ENCODE data around the gene COMMD10. TPM values are rescaled to one million over a fixed set of nuclear protein-coding genes. Genes with fewer than 3 reads are reported as not detected.

The COMMD10 gene
- total and polyA plus RNA-seq, 9 donors, result 24.9 to 33.1 (median 29.2) TPM

GRCh38 chr5:116299746-116300640, 215.2 kb downstream of the COMMD10 start:
- WGBS (ENCODE audit: insufficient coverage), result no CpG with 5 or more reads among the region's 2 CpGs
- no peaks in the 10 kb centered on the region for H3K4me1 ChIP-seq (ENCODE audit: control insufficient read depth, insufficient read depth, low read length)
- peaks cover 17% of the 10 kb centered on the region for H3K36me3 ChIP-seq (ENCODE audit: control insufficient read depth, insufficient read depth, low read length)

GRCh38 chr5:116301110-116301509, 216.3 kb downstream of the COMMD10 start:
- H3K4me3 ChIP-seq (ENCODE audit: low read length), result no peak overlapping the region
- no peaks in the 10 kb centered on the region for H3K4me1 ChIP-seq (ENCODE audit: control insufficient read depth, insufficient read depth, low read length)
- WGBS (ENCODE audit: insufficient coverage), result 100% methylated on average over 1 of the region's 1 CpG
- H3K36me3 ChIP-seq (ENCODE audit: control insufficient read depth, insufficient read depth, low read length), result peaks cover 24% of the 10 kb centered on the region
- peaks cover 13% of the 10 kb centered on the region for H3K9me3 ChIP-seq (replicated peaks; ENCODE audit: control insufficient read depth, low read depth, low read length)
- DNase-seq, result no peak
- H3K27me3 ChIP-seq (ENCODE audit: control insufficient read depth, insufficient read depth, low read length), result no peaks in the 10 kb centered on the region
- H3K27ac ChIP-seq (ENCODE audit: low read length), result no peak overlapping the region

More at GRCh38 chr5:116299746-116300640, 215.2 kb downstream of the COMMD10 start:
- Histone ChIP-seq H3K27ac (ENCODE audit: low read length) (no peak overlapping the region), H3K9me3 (replicated peaks; ENCODE audit: control insufficient read depth, low read depth, low read length) (peaks cover 9% of the 10 kb centered on the region), H3K27me3 (ENCODE audit: control insufficient read depth, insufficient read depth, low read length) (no peaks in the 10 kb centered on the region), H3K4me3 (ENCODE audit: low read length) (no peak overlapping the region)
- DNase-seq, result no peak

DNA sequence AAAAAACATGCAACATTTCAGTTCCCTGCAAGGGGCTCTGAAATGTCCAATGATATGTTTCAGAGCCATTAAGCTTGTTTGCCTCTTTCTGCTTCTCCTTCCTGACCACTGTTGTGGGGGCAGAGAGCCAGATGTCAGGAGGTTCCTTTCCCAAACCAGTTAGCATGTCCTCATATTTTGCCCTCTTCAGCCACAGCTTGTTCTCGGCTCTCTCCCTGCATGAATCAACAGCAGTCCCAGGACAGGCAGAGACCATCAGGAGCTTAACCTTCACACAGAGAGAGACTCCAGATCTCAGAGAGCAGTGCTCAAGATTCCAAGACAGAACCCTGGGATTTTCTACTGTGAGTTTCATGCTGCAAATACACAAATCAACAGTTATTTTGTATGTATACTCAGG, 218.5 kb downstream of the COMMD10 start:
- Histone ChIP-seq H3K9me3 (replicated peaks; ENCODE audit: control insufficient read depth, low read depth, low read length) (peaks cover 19% of the 10 kb centered on the region), H3K4me1 (ENCODE audit: control insufficient read depth, insufficient read depth, low read length) (no peaks in the 10 kb centered on the region), H3K36me3 (ENCODE audit: control insufficient read depth, insufficient read depth, low read length) (peaks cover 29% of the 10 kb centered on the region), H3K27me3 (ENCODE audit: control insufficient read depth, insufficient read depth, low read length) (no peaks in the 10 kb centered on the region), H3K4me3 (ENCODE audit: low read length) (no peak overlapping the region), H3K27ac (ENCODE audit: low read length) (no peak overlapping the region)
- 42% methylated on average over 1 of the region's 1 CpG for WGBS (ENCODE audit: insufficient coverage)
- no peak for DNase-seq

DNA sequence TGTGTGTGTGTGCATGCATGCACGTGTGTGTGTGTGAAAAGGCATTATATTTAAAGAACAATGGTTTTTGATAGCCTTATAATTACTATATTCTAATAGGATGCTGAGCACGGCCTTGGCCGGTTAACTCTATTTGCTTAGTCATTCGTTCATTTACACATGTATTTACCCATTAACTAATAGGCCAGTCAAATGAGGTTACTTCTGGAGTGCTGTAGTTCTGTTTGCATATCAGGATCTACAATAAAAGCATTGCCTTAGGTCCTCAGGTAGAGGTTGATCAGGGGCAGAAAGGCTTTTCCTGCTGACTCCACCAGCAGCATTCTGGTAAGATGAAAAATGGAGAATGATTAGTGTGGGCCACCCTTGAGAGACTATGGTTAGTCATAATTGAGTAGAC, 219.0 kb downstream of the COMMD10 start:
- Histone ChIP-seq H3K4me3 (ENCODE audit: low read length) (no peak overlapping the region), H3K36me3 (ENCODE audit: control insufficient read depth, insufficient read depth, low read length) (peaks cover 29% of the 10 kb centered on the region), H3K9me3 (replicated peaks; ENCODE audit: control insufficient read depth, low read depth, low read length) (peaks cover 20% of the 10 kb centered on the region), H3K4me1 (ENCODE audit: control insufficient read depth, insufficient read depth, low read length) (no peaks in the 10 kb centered on the region), H3K27me3 (ENCODE audit: control insufficient read depth, insufficient read depth, low read length) (no peaks in the 10 kb centered on the region), H3K27ac (ENCODE audit: low read length) (no peak overlapping the region)
- DNase-seq, result no peak
- WGBS (ENCODE audit: insufficient coverage), result no CpG with 5 or more reads among the region's 4 CpGs

DNA sequence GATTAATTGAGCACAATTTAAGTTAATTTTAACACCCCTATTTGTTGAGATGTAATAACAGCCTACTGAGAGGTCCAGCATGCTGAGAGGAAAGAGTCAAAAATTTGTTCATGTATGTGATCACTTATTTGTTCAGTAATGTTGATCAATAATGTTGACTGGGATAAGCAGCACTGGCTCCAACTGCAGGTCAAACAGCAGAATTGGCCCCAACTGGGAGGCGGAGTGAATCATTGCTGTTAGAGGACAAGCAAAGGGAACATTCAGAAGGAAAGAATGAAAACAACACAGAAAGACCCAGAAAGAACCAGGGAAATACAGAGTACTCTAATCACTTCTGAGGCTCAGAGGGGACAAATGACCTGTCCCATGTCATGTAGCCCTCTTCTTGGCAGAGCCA, 221.1 kb downstream of the COMMD10 start:
- no peak overlapping the region for H3K4me3 ChIP-seq (ENCODE audit: low read length)
- no peaks in the 10 kb centered on the region for H3K27me3 ChIP-seq (ENCODE audit: control insufficient read depth, insufficient read depth, low read length)
- no CpG with 5 or more reads among the region's 1 CpG for WGBS (ENCODE audit: insufficient coverage)
- no peaks in the 10 kb centered on the region for H3K4me1 ChIP-seq (ENCODE audit: control insufficient read depth, insufficient read depth, low read length)
- H3K27ac ChIP-seq (ENCODE audit: low read length), result no peak overlapping the region
- DNase-seq, result no peak
- peaks cover 30% of the 10 kb centered on the region for H3K36me3 ChIP-seq (ENCODE audit: control insufficient read depth, insufficient read depth, low read length)
- H3K9me3 ChIP-seq (replicated peaks; ENCODE audit: control insufficient read depth, low read depth, low read length), result peaks cover 29% of the 10 kb centered on the region

DNA sequence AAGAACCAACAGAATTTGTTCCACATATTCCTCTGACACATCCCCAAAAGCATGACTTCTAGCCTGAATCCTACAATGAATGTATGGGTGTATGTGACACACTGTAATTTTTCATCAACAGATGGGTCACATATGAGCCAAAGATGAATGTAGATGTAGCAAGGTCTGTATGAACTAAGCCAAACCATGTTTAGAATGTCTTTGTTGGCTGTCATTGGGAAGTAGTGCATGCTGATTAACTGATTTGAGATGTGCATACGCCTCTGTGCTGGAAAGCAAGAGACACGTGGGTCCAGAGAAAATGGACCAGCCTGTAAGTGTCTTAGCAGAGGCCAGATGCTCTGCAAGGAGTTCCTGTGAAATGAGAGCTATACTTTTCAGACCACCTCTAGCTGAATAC, 222.0 kb downstream of the COMMD10 start:
- 88% methylated on average over 2 of the region's 2 CpGs for WGBS (ENCODE audit: insufficient coverage)
- no peaks in the 10 kb centered on the region for H3K4me1 ChIP-seq (ENCODE audit: control insufficient read depth, insufficient read depth, low read length)
- no peak overlapping the region for H3K27ac ChIP-seq (ENCODE audit: low read length)
- no peak overlapping the region for H3K4me3 ChIP-seq (ENCODE audit: low read length)
- peaks cover 27% of the 10 kb centered on the region for H3K36me3 ChIP-seq (ENCODE audit: control insufficient read depth, insufficient read depth, low read length)
- H3K9me3 ChIP-seq (replicated peaks; ENCODE audit: control insufficient read depth, low read depth, low read length), result peaks cover 31% of the 10 kb centered on the region
- no peak for DNase-seq
- no peaks in the 10 kb centered on the region for H3K27me3 ChIP-seq (ENCODE audit: control insufficient read depth, insufficient read depth, low read length)

DNA sequence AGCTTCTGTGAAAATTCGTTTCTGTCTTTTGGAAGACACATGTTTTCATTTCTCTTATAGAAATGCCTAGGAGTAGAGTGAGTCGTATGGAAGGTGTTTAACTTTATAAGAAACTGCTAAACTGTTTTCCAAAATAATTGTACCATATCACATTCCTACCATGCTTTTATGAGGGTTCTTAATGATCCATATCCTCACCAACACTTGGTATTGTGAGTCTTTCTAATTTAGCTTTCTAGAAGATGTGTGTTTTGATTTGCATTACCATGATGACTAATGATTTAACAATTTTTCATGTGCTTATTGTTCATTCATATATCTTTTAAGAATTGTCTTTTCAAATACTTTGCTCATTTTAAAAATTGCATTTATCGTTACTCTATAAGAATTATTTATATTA, 223.6 kb downstream of the COMMD10 start:
- Histone ChIP-seq H3K27me3 (ENCODE audit: control insufficient read depth, insufficient read depth, low read length) (no peaks in the 10 kb centered on the region), H3K4me1 (ENCODE audit: control insufficient read depth, insufficient read depth, low read length) (no peaks in the 10 kb centered on the region), H3K27ac (ENCODE audit: low read length) (no peak overlapping the region), H3K9me3 (replicated peaks; ENCODE audit: control insufficient read depth, low read depth, low read length) (peaks cover 31% of the 10 kb centered on the region), H3K36me3 (ENCODE audit: control insufficient read depth, insufficient read depth, low read length) (peaks cover 26% of the 10 kb centered on the region), H3K4me3 (ENCODE audit: low read length) (no peak overlapping the region)
- no CpG with 5 or more reads among the region's 3 CpGs for WGBS (ENCODE audit: insufficient coverage)
- DNase-seq, result peak; percentile 14

DNA sequence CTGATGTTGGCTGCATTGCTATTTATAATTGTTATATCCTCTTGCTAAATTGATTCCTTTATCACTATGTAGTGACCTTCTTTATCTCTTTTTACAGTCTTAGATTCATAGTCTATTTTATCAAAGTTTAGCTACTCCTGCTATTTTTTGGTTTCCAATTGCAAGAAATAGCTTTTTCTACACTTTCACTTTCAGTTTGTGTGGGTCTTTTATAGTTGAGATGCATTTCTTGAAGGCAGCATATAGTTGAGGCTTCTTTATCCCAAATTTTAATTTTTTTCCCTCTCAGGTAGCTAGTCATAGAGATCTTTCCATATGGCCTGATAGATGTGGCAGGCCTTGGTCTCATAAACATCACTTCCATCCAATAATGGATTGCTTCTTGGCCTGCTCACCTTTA, 228.5 kb downstream of the COMMD10 start:
- no peak overlapping the region for H3K4me3 ChIP-seq (ENCODE audit: low read length)
- H3K36me3 ChIP-seq (ENCODE audit: control insufficient read depth, insufficient read depth, low read length), result peaks cover 4% of the 10 kb centered on the region
- no peaks in the 10 kb centered on the region for H3K27me3 ChIP-seq (ENCODE audit: control insufficient read depth, insufficient read depth, low read length)
- no peak overlapping the region for H3K27ac ChIP-seq (ENCODE audit: low read length)
- H3K4me1 ChIP-seq (ENCODE audit: control insufficient read depth, insufficient read depth, low read length), result no peaks in the 10 kb centered on the region
- DNase-seq, result no peak
- peaks cover 17% of the 10 kb centered on the region for H3K9me3 ChIP-seq (replicated peaks; ENCODE audit: control insufficient read depth, low read depth, low read length)

- WGBS (ENCODE audit: insufficient coverage), result no CpG with 5 or more reads among the region's 2 CpGs
- H3K4me1 ChIP-seq (ENCODE audit: control insufficient read depth, insufficient read depth, low read length), result no peaks in the 10 kb centered on the region
- DNase-seq, result no peak
- H3K36me3 ChIP-seq (ENCODE audit: control insufficient read depth, insufficient read depth, low read length), result peaks cover 2% of the 10 kb centered on the region
- no peak overlapping the region for H3K27ac ChIP-seq (ENCODE audit: low read length)
- H3K9me3 ChIP-seq (replicated peaks; ENCODE audit: control insufficient read depth, low read depth, low read length), result peaks cover 10% of the 10 kb centered on the region
- H3K27me3 ChIP-seq (ENCODE audit: control insufficient read depth, insufficient read depth, low read length), result no peaks in the 10 kb centered on the region
- no peak overlapping the region for H3K4me3 ChIP-seq (ENCODE audit: low read length)
Observed at GRCh38 chr5:116315531-116315930, 230.7 kb downstream of the COMMD10 start.

DNA sequence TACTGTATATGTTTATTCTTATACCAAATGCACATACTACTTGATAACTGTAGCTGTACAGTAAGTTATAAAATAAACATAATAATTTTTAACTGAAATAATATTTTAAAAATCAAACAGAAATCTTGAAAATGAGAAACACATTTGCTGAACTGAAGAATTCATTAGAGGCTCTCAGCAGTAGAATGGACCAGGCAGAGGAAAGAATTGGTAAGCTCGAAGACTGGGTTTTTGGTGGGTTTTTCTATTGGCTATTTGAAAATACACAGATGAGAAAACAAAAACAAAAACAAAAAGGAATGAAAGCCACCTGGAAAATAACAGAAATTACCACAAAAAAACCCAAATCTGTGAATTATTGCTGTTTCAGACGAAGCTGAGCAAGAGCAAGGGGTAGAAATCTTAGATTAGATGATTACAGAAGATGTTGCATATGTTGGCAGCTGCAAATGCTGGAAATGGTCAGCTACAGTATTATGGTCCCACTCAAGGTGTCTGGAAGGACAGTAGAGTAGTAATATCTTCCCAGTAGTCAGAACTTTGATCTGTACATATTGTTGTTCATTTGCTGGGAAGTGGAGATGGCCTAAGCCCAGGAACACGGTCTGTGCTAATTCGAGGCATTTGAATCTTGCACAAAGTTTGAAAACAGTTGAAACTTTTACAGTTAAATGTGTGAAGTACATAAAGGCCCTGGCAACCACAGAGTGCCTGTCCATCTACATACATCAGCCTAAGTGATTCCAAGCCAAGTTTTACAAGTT, 233.4 kb downstream of the COMMD10 start:
- Histone ChIP-seq H3K27ac (ENCODE audit: low read length) (no peak overlapping the region), H3K4me3 (ENCODE audit: low read length) (no peak overlapping the region), H3K9me3 (replicated peaks; ENCODE audit: control insufficient read depth, low read depth, low read length) (peaks cover 12% of the 10 kb centered on the region), H3K27me3 (ENCODE audit: control insufficient read depth, insufficient read depth, low read length) (no peaks in the 10 kb centered on the region), H3K36me3 (ENCODE audit: control insufficient read depth, insufficient read depth, low read length) (peaks cover 2% of the 10 kb centered on the region), H3K4me1 (ENCODE audit: control insufficient read depth, insufficient read depth, low read length) (no peaks in the 10 kb centered on the region)
- no CpG with 5 or more reads among the region's 4 CpGs for WGBS (ENCODE audit: insufficient coverage)
- no peak for DNase-seq
